ENCODE data around the gene BBS9. TPM values are rescaled to one million over a fixed set of nuclear protein-coding genes. Genes with fewer than 3 reads are reported as not detected.
A peak's percentile ranks its signal among the peaks of the same experiment; 100 is the strongest.

Gene BBS9
- total and polyA plus RNA-seq, 2 experiments from 2014 or later, result 27.2 to 66.1 TPM

DNA sequence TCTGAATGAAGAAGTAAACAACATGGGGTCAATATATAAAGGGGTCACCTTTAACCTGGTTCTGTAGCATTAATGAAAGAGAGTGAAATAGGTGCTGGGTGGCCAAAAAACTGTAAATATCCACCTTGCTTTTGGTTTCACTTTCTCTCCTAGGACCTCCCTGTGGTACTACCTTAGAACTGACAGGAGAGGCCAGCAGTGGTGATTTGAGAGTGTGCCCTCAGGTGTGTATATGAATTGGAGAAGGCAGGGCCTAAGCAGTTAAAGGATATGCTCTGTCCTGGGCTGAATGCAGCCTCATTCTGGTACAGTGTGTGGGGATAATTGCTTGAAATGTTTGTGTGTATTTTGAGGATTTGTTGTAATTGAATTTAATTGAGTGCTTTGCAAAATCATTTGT is 62.0 kb downstream of the BBS9 start:
- Mint-ChIP-seq H3K27ac (peak overlapping the region; percentile 46; the same call in 1 of the 2 replicates), H3K4me3 (no peak overlapping the region), H3K27me3 (ENCODE audit: insufficient read depth, low read depth, poor library complexity) (peaks cover 3% of the 10 kb centered on the region), H3K4me1 (peaks cover 11% of the 10 kb centered on the region; the same call in 2 of the 3 replicates), H3K9me3 (no peaks in the 10 kb centered on the region), H3K36me3 (ENCODE audit: low read depth) (0 out of 3 replicates have a peak, but pooled peaks cover 3% of the 10 kb centered on the region)
- Histone ChIP-seq H3K4me2 (no peak overlapping the region), H3K9me2 (ENCODE audit: insufficient read depth) (peaks cover 5% of the 10 kb centered on the region; the same call in 1 of the 2 replicates), H3F3A (replicated peaks; ENCODE audit: low read depth) (no peaks in the 10 kb centered on the region), H3K27ac (ENCODE audit: low read depth) (no peak overlapping the region), H3K27me3 (ENCODE audit: insufficient read depth) (no peaks in the 10 kb centered on the region), H3K4me3 (no peak overlapping the region), H3K79me2 (replicated peaks; ENCODE audit: insufficient read depth) (no peaks in the 10 kb centered on the region), H3K36me3 (ENCODE audit: insufficient read depth) (no peaks in the 10 kb centered on the region), H3K4me1 (ENCODE audit: insufficient read depth) (no peaks in the 10 kb centered on the region; the same call in 1 of the 2 replicates), H4K20me1 (replicated peaks; ENCODE audit: insufficient read depth) (no peaks in the 10 kb centered on the region), H2AFZ (no peak overlapping the region)
- TF ChIP-seq ZNF331 (CRISPR knock-in tag; IDR thresholded peaks at IDR 0.05; ENCODE audit: low read depth) (no peak), EZH2 (IDR thresholded peaks at IDR 0.05; ENCODE audit: low read depth, unreplicated experiment) (no peak), POLR2AphosphoS5 (IDR thresholded peaks at IDR 0.05; ENCODE audit: low read depth) (no peak), EZH2phosphoT487 (IDR thresholded peaks at IDR 0.05; ENCODE audit: unreplicated experiment) (no peak), STAT1 (IDR thresholded peaks at IDR 0.05; ENCODE audit: unreplicated experiment) (no peak), NANOG (IDR thresholded peaks at IDR 0.05; ENCODE audit: borderline replicate concordance) (no peak), REST (IDR thresholded peaks at IDR 0.05; ENCODE audit: unreplicated experiment) (no peak), ZNF114 (CRISPR knock-in tag; IDR thresholded peaks at IDR 0.05) (no peak), JUNB (IDR thresholded peaks at IDR 0.05; ENCODE audit: unreplicated experiment) (no peak), CREB1 (CRISPR knock-in tag; IDR thresholded peaks at IDR 0.05; ENCODE audit: low read depth) (no peak), CTCF (conservative IDR thresholded peaks at IDR 0.05; ENCODE audit: low read depth in 2 of 2) (no peak)
- TF ChIP-seq, protein P1, sequence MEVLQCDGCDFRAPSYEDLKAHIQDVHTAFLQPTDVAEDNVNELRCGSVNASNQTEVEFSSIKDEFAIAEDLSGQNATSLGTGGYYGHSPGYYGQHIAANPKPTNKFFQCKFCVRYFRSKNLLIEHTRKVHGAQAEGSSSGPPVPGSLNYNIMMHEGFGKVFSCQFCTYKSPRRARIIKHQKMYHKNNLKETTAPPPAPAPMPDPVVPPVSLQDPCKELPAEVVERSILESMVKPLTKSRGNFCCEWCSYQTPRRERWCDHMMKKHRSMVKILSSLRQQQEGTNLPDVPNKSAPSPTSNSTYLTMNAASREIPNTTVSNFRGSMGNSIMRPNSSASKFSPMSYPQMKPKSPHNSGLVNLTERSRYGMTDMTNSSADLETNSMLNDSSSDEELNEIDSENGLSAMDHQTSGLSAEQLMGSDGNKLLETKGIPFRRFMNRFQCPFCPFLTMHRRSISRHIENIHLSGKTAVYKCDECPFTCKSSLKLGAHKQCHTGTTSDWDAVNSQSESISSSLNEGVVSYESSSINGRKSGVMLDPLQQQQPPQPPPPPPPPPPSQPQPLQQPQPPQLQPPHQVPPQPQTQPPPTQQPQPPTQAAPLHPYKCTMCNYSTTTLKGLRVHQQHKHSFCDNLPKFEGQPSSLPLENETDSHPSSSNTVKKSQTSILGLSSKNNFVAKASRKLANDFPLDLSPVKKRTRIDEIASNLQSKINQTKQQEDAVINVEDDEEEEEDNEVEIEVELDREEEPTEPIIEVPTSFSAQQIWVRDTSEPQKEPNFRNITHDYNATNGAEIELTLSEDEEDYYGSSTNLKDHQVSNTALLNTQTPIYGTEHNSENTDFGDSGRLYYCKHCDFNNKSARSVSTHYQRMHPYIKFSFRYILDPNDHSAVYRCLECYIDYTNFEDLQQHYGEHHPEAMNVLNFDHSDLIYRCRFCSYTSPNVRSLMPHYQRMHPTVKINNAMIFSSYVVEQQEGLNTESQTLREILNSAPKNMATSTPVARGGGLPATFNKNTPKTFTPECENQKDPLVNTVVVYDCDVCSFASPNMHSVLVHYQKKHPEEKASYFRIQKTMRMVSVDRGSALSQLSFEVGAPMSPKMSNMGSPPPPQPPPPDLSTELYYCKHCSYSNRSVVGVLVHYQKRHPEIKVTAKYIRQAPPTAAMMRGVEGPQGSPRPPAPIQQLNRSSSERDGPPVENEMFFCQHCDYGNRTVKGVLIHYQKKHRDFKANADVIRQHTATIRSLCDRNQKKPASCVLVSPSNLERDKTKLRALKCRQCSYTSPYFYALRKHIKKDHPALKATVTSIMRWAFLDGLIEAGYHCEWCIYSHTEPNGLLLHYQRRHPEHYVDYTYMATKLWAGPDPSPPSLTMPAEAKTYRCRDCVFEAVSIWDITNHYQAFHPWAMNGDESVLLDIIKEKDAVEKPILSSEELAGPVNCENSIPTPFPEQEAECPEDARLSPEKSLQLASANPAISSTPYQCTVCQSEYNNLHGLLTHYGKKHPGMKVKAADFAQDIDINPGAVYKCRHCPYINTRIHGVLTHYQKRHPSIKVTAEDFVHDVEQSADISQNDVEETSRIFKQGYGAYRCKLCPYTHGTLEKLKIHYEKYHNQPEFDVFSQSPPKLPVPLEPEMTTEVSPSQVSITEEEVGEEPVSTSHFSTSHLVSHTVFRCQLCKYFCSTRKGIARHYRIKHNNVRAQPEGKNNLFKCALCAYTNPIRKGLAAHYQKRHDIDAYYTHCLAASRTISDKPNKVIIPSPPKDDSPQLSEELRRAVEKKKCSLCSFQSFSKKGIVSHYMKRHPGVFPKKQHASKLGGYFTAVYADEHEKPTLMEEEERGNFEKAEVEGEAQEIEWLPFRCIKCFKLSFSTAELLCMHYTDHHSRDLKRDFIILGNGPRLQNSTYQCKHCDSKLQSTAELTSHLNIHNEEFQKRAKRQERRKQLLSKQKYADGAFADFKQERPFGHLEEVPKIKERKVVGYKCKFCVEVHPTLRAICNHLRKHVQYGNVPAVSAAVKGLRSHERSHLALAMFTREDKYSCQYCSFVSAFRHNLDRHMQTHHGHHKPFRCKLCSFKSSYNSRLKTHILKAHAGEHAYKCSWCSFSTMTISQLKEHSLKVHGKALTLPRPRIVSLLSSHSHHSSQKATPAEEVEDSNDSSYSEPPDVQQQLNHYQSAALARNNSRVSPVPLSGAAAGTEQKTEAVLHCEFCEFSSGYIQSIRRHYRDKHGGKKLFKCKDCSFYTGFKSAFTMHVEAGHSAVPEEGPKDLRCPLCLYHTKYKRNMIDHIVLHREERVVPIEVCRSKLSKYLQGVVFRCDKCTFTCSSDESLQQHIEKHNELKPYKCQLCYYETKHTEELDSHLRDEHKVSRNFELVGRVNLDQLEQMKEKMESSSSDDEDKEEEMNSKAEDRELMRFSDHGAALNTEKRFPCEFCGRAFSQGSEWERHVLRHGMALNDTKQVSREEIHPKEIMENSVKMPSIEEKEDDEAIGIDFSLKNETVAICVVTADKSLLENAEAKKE (CRISPR knock-in tag; IDR thresholded peaks at IDR 0.05), result no peak
- TF ChIP-seq, protein P2, sequence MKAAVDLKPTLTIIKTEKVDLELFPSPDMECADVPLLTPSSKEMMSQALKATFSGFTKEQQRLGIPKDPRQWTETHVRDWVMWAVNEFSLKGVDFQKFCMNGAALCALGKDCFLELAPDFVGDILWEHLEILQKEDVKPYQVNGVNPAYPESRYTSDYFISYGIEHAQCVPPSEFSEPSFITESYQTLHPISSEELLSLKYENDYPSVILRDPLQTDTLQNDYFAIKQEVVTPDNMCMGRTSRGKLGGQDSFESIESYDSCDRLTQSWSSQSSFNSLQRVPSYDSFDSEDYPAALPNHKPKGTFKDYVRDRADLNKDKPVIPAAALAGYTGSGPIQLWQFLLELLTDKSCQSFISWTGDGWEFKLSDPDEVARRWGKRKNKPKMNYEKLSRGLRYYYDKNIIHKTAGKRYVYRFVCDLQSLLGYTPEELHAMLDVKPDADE (IDR thresholded peaks at IDR 0.05), result no peak
- ATAC-seq, result peak; percentile 87
- DNase-seq (ENCODE audit: low spot score), result peak; percentile 51

All from GM23338 (cell line).